NCI-H526 treated with DMSO at 0.1 percent for 48 hours (cell line): ENCODE results near the gene ITGAV.
"Not testable (repeated sequence)": the region's sequence is repeated elsewhere in the genome, so short reads cannot be mapped to it uniquely, and the experiment has no call there.

ENCODE experiments used
- DNase-seq: peaks from one replicate; lab custom pipeline; 2025; lab: John Stamatoyannopoulos, UW

Gene ITGAV

DNA sequence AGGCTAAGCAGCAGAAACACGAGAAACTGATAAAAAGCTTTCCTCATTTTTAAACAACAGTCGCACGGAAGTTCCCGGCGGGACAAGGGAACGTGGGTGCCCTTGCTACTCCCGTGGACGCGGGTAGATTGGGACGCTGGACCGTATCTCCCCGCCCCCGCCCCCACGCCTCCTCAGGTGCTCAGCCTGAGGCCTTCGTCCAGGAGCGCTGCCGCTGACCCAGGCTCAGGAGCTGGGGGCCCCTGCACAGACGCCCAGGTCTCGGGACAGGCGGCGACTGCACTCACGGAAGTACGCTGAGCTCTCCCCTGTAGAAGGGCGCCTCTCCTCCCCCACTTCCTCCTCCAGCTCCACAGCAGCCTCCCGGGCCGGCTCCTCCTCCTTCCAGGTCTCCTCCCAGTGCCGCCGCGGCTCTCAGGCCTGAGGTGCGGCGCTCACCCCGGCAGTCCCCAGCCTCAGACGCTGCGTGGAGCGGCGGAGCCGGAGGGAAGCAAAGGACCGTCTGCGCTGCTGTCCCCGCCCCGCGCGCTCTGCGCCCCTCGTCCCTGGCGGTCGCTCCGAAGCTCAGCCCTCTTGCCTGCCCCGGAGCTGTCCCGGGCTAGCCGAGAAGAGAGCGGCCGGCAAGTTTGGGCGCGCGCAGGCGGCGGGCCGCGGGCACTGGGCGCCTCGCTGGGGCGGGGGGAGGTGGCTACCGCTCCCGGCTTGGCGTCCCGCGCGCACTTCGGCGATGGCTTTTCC is at the start of gene ITGAV:
Gene ITGAV (plus strand): TSS at position 445 of the 738 bp plus-strand sequence. CDS start 283 bp downstream, at position 728.
- peak; percentile 88 for DNase-seq

DNA sequence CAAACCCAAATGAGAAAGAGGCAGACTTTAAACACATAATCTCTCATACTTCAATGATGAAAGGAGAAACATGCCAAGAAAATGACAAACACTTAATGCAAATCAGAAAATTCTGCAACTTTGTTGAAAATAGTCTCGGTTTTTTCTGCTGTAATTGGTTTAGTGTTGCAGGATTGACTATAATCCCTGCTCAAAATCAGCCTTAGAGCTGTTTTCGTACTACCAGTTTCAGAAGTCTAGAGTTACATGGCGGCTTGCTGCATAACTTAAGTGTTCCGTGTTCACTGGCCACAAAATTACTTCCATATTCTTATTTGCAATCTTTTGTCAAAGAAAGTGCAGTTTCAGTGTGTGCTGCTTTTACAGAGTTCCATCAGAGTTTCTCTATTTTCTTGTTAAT is 48.9 kb upstream of the ITGAV start:
- DNase-seq, result no peak

DNA sequence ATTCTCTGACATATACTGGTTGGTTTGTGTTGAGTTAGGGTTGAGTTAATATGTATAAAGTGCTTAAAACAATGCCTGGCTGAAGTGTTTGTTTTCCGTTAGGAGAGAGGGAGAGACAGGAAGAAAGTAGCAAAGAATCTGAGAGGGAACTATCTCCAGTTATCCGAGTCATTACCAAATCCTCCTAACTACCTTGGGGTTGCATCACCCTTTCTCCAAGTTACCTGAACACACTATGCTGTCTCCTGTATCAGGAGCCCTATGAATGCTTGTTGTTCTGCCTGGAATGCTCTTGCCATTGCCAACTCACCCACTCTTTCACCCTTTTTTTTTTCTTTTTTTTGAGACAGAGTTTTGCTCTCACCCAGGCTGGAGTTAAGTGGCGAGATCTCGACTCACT is 47.9 kb upstream of the ITGAV start:
- DNase-seq, result no peak

DNA sequence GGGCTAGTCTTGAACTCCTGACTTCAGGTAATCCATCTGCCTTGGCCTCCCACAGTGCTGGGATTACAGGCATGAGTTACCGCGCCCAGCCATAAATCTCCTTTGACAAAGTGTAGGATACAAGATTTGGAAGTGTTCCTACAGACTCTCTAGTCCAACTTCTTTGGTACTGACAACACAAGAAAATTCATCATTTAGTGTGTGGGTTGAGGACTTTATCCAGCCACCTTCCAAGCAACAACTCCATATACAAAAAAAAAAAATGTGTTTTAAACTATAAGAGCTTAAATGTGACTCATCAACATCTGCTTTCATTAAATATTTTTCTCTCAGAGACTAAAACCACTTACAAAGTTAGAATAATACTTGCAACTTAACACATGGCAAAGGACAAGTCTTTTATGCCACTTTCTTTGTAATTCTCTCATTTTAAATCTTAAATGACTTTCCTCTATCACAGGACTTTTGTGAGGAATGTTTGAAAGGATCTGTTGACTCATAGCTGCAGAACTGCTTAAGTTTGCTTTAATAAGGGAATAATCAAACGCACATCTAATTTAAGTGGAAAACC is 46.2 kb upstream of the ITGAV start:
- DNase-seq, result no peak

DNA sequence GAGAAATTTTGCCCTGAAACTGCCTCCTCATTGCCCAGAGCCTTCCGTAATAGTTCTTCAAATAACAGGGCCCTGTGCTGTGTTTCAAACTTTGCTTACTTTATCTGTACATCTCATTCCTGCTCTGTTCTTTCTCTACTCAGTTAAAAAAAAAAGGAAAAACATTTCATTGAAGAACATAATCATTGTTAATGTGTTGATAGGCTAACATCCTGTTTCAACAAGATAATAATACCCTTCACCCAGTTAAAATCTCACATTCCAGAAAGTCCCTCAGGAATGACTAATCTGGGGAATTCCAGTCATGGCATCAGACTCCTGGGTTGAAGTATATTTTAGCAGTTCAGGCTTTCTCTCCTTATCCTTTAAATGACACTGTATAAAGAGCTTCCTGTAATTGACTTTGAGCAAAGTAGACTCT is 45.6 kb upstream of the ITGAV start:
- DNase-seq, result no peak

DNA sequence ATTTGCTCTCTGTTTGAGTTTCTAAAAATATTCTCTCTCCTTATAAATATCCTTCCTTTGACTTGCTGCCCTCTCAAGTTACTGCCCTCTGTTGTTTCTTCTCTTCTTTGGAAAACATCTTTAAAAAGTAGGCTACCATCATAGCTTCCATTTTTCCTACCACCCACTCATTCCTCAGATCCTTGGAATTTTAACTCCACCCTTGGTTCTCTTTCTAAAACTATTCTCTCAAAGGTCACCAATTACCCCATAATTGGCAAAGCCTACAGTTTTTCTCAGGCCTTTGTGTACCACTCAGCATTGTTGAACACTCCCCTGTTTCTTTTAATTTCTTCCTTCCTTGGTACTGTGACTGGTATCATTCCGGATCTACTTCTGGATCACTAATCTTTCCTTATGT is 43.0 kb upstream of the ITGAV start:
- no peak for DNase-seq

DNA sequence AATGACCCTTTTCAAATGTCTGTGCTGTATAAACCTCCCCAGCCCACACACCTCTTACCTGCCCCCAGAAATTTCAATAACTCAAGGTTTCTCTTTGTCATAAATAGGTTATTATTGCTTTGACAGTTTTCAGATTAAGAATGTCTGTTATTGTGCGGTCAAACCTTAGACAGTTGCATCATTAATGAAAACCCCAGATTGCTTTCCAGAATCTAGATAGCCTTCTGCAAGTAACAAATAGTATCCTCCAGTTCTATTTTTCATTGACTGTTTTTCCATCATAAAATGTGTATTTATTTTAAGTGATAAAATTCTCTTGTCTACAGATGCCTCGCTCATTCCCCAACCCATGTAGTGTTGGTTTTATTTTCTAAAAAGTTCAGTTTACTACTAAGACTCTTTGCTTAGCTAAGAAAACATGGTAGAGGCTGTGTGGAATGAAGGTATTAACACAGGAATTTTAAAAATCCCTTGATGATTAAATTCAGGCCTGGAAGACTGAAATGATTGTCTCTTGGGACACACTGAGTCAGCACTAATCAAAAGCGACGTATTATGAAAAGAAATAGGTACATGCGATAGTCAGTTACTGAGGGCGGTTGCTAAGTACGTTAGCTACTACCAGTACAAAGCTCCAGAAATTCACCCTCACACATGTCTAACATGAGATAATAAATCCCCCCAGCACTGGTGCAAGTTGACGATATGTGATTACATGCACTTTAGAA is 38.4 kb upstream of the ITGAV start:
- no peak for DNase-seq

DNA sequence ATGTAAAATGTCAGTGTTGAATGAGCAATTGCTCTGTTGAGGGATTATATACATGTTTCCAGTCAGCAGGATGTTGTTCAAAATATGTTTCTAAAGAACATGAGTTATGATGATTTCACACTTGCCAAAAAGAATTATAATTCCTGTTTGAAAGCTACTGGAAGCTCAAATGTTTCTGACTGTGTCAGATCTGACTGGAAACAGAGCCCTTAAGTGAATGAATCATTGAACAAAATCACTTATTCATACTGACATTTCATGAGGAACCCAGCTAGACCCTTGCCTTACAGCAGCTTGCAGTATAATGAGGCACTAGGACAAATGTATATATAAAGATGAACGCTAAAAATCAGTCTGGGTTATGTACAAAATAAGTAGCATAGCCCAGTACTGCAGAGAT is 35.4 kb upstream of the ITGAV start:
- no peak for DNase-seq

DNA sequence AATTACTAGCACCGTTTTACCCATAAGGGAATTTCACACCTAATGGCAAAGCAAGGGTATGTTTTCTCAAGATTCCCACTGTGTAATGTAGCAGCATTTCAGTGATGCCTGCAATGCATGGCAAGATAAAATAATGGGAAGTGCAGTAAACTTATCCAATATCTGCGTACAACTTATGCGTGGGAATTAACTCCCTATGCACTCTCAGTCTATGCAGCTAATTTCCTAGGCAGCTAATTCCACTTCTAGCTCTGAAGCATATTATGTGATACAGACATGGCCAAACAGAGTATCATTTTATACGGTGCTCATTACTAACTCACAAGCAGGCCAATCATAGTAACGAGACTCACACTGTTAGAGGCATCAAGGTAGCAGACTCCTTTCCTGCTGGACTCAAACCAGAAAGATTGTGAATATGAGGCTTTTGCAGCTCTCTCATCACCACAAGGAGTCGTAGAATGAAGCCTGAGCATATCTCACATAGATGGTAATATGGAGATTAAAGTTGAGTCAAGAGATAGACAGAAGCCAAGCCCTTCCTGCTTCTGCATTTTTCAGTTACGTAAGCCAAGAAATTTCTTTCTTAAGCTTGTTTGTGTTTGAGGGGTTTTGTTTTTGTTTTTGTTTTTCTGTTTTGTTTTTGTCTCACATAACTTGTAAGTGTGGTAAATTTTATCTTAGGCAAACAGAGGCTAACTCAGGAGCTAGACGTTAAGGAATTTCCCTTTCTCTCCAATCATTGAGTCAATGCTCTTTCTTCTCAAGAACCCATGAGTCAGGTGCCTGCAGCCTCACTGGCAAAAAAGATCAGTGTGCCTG is 34.8 kb upstream of the ITGAV start:
- DNase-seq, result no peak

DNA sequence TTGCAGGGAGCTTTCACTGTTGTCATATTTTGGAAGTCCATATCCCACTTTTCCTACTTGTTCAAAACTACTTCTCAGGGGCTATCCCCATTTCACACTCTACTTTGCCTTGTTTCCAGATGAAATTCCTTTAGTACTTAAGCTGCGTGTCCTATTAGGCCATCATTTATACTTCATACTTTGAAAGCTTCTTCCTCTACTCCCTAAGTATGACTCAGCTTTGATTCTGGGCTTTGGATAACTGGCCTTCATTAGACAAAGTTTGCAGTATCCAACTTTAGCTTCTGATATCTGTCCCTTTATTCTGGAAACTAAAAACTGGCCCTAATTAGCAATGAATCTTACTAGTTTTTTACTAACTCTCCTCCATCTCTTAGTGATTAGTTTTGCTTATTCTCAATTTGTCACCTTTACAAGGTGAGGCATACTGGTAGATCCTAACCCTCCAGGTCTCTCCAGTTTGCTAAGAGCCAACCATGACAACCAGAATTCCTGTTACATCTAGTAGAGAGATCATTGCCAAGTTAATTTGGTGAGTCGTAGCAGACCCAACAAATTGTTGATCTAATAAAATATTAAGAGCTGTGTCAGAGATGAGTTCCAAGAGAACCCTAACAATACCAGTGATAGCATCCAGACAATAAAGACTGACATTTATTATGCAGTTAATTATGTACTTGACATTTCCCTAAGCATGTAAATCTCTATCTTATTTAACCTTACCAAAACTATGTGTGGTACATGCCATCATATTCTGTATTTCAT is 31.2 kb upstream of the ITGAV start:
- no peak for DNase-seq

DNA sequence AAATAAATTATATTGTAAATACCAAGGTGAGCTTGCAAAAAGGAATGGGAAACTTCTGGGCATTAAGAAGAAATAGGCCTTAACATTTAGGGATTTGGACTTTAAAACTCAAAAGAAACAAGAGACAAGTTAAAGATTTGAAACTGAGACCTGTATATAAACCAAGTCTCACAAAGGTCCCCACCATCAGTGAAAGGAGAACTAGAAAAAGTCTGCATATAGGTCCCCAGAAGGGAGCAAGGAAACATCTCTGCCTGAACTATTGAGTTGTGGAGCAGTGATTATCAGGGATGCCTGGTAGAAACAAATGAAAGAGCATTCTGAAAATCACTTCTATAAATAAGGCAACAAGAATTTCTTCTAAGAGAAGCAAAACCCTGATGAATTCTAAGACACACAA is 30.5 kb upstream of the ITGAV start:
- DNase-seq, result no peak

DNA sequence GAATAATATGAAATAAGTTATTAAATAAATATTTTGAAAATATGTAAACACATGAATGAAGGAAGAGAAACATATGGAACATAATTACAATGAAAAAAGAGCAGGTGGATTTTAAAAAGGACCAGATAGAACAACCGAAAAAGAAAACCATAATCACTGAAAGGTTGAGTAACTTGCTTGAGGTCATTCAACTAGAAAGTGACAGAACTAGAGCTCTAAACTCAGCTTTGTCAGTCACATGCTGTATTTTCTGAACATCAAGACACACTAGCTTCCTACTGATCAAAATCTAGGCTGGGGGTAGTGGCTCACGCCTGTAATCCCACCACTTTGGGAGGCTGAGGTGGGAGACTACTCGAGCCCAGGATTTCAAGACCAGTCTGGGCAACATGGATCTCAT is 30.0 kb upstream of the ITGAV start:
- no peak for DNase-seq

DNA sequence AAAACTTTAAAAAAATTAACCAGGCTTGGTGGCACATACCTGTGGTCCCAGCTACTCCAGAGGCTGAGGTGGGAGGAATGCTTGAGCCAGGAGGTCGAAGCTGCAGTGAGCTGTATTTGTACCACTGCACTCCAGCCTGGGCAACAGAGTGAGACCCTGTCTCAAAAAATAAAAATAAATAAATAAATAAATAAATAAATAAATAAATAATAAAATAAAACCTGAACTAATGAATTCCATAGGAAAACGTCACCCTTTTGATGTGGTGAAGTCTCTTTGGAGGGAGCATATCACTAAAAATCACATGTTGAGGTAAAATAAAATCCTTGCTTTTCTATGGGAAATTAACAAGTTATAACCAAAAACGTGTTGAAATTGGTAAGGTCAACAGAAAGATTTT is 29.6 kb upstream of the ITGAV start:
- no peak for DNase-seq

DNA sequence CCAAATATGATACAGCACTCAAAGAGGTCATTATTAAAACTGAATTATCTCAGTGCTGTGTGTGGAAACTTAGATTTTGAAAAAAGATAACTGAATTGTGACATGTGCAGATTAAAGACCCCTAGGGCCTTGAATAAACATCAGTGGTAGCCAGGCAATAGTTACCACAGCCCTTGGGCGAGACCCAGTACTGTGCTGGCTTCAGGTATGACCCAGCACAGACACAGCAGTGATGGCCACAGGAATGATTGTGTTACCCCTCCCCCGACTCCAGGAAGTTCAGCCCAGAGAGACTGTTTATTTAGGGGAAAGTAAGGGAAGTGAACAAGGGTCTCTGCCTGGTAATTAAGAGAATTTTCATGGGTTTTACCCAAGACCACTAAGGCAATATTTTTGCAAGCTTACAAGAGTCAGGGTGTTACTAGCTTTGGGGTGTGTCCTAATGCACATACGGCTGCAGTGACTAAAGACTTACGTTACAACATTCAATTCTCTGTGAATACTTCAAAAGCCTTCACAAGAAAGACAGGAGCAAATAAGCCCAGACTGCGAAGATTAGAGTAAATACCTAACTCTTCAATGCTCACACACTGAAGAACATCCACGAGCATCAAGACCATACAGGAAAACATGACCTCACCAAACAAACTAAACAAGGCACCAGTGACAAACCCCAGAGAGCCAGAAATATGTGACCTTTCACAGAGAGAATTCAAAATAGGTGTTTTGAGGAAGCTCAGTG is 28.2 kb upstream of the ITGAV start:
- DNase-seq, result no peak

DNA sequence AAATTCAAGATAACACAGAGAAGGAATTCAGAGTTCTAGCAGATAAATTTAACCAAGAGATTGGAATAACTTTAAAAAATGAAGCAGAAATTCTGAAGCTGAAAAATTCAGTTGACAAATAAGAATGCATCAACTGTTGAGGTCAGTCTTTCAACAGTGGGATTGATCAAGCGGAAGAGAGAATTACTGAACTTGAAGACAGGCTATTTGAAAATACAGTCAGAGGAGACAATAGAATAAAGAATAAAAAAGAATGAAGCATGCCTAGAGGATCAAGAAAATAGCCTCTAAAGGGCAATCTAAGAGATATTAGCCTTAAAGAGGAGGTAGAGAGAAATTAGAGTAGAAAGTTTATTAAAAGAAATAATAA is 27.7 kb upstream of the ITGAV start:
- DNase-seq, result no peak

DNA sequence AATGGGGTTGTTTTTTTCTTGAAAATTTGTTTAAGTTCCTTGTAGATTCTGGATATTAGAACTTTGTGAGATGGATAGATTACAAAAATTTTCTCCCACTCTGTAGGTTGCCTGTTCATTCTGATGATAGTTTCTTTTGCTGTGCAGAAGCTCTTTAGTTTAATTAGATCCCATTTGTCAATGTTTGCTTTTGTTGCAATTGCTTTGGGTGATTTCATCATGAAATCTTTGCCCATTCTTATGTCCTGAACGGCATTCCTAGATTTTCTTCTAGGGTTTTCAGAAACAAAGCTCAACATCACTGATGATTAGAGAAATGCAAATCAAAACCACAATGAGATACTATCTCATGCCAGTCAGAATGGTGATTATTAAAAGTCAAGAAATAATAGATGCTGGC is 21.3 kb upstream of the ITGAV start:
- DNase-seq, result not testable (repeated sequence)

DNA sequence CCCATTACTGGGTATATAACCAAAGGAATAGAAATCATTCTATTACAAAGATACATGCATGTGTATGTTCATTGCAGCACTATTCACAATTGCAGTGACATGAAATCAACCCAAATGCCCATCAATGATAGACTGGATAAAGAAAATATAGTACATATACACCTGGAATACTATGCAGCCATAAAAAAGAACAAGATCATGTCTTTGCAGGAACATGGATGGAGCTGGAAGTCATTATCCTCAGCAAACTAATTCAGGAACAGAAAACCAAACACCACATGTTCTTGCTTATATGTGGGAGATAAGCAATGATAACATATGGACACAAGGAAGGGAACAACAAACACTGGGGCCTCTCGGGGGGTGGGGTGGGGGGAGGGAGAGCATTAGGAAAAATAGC is 20.7 kb upstream of the ITGAV start:
- DNase-seq, result not testable (repeated sequence)

DNA sequence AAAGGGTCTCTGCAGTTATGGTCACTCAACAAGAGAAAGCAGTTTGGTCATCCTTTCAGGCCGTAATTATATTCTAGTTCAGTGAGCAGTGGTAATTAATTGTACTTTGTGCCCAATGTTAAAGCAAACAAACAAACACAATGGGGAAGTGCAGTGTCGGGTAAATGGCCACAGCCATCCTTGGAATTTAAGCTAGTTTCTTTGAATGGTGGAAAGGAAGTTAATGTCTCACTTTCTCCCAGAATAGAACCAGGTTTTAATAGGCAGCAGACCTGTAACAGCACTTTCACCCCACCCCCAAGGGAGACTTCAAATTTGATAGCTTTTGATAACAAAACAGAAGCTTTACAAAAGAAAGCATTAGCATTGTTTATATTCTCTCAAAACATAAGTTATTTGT is 20.0 kb upstream of the ITGAV start:
- DNase-seq, result no peak

DNA sequence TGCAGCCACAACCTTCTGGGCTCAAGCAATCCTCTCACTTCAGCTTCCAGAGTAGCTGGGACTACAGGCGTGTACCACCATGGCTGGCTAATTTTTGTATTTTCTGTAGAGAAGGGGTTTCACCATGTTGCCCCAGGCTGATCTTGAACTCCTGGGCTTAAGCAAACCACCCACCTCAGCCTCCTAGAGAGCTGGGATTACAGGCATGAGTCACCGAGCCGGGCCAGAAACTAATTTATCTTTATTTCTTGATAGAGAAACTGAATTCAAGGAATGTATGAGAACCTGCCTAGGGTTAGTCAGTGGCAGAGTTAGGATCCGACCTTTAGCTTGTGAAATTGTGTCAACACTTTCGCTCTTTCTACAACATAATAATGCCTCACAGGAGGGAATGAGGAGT is 19.3 kb upstream of the ITGAV start:
- DNase-seq, result no peak

DNA sequence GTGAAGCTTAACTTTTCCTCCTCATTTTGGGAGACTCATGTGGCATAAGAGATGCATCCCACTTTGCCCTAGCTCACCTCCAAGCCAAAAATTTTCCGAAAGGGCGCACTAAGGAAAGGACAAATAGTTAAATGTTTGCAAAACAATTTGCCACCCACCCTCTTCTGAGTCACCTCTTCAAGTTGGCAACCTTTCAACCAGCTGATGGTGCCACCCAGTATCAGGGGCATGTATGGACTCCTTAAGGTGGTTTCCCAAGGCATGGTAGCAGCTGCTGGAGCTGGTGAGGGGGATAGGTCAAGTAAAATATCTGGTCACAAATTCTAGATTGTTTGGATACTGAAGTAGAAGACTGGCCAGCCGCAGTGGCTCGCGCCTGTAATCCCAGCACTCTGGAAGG is 17.2 kb upstream of the ITGAV start:
- DNase-seq, result no peak

DNA sequence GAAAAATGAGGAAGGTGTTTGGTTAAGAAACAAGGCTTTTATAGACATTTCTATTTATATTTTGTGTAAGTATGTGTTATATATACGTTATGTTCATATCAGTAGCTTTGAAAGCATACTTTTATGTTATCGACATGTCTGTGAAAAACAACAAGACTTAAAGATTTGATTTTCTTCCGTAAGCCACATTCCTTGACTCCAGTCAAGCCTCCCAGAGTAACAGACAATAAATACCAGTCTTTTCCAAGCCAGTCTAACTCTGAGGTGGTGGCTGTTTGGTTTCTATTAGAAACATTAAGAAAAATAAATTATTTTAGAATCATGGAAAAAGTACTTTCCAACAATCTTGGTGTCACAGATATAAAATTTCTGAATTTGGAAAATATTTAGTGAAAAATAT is 16.3 kb upstream of the ITGAV start:
- DNase-seq, result no peak
